Mesothelial cell of epicardium (in vitro differentiated cells): ENCODE results near the gene DHRS7B. TPM values are rescaled to one million over a fixed set of nuclear protein-coding genes. Genes with fewer than 3 reads are reported as not detected.

ENCODE experiments used
- DNase-seq, 2 experiments: peaks; one replicate each; pipeline ENCODE4 v3.0.0; 2021; ENCODE audit warnings: low spot score in 2 of 2; ENCODE audit not compliant: unreplicated experiment in 2 of 2
- H3K27ac Mint-ChIP-seq: 2 replicates; pipeline ENCODE4 v1.8.0; 2021; ENCODE audit warnings: mixed read lengths
- H3K27me3 Mint-ChIP-seq: 2 replicates; pipeline ENCODE4 v1.8.0; 2021; ENCODE audit warnings: low read depth, mixed read lengths
- H3K36me3 Mint-ChIP-seq: 2 replicates; pipeline ENCODE4 v1.8.0; 2021; ENCODE audit warnings: mixed read lengths
- H3K4me1 Mint-ChIP-seq: 2 replicates; pipeline ENCODE4 v1.8.0; 2021; ENCODE audit warnings: mixed read lengths
- H3K4me3 Mint-ChIP-seq: 2 replicates; pipeline ENCODE4 v1.8.0; 2021; ENCODE audit warnings: mild to moderate bottlenecking, moderate library complexity, mixed read lengths
- H3K9me3 Mint-ChIP-seq: 2 replicates; pipeline ENCODE4 v1.8.0; 2021; ENCODE audit warnings: mixed read lengths
- total RNA-seq: library from RNA; stranded (reverse); gene quantifications from 3 replicates; pipeline ENCODE4 v1.2.1, GENCODE V29; 2021
- TF ChIP-seq, protein P1 (sequence below): fragments of 200-600 bp; sonication (generic); IDR thresholded peaks from one replicate; pipeline ENCODE4 v1.5.0; 2021; ENCODE audit warnings: antibody characterized with exemption; ENCODE audit not compliant: unreplicated experiment

The DHRS7B gene
- total RNA-seq, 1 donor from 2014 or later: 19.8 TPM

DNA sequence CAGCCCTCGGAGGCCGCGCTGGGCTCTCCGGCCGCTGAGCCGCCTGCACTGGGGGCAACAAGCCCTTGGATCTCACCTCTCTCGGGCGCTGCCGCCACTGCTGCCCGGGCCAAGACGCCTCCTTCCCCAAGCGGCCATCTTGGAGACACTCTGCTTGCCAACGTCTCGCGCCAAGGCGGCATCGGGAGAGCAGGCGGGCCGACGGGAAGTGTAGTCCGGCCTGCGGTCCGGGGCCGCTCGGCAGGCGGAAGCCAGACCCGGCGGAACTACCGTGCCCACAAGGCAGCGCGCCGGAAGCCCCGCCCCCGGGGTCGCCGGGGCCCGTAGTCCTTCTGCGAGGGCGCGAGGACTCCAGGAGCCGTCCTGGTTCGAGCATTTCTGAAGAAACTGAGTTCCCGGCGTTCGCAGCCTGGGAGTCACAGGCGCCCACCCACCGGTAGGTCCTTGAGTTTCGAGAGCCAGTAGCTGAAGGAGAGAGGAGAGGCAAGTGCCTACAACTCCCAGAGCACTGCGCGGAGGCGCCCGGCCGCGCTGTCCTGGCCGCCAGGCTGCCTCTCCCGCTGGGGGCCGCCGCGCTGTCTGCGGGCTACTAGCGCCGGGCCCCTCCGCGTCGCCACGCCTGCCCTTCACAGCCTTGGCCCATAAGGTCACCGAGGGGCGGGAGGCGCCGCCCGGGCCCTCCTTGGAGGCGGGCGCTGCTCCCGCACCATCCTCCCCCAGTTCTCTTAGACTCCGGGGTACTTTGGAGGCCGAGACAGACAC, 87.4 kb downstream of the DHRS7B start, which contains the start of gene TMEM11:
TSS of gene TMEM11 (minus strand) at position 147 of the 762 bp plus-strand sequence. CDS start at position 138, 9 bp downstream.
- Mint-ChIP-seq H3K9me3 (no peaks in the 10 kb centered on the region), H3K36me3 (no peaks in the 10 kb centered on the region), H3K4me1 (peaks cover 35% of the 10 kb centered on the region), H3K4me3 (peak within 1 kb of the TSS; percentile 92), H3K27ac (peak within 1 kb of the TSS; percentile 98), H3K27me3 (no peaks in the 10 kb centered on the region)
- peak; percentile 90 to 96 for DNase-seq
- TF ChIP-seq, protein P1, sequence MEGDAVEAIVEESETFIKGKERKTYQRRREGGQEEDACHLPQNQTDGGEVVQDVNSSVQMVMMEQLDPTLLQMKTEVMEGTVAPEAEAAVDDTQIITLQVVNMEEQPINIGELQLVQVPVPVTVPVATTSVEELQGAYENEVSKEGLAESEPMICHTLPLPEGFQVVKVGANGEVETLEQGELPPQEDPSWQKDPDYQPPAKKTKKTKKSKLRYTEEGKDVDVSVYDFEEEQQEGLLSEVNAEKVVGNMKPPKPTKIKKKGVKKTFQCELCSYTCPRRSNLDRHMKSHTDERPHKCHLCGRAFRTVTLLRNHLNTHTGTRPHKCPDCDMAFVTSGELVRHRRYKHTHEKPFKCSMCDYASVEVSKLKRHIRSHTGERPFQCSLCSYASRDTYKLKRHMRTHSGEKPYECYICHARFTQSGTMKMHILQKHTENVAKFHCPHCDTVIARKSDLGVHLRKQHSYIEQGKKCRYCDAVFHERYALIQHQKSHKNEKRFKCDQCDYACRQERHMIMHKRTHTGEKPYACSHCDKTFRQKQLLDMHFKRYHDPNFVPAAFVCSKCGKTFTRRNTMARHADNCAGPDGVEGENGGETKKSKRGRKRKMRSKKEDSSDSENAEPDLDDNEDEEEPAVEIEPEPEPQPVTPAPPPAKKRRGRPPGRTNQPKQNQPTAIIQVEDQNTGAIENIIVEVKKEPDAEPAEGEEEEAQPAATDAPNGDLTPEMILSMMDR: no peak

GRCh38 chr17:21214777-21215541, 88.2 kb downstream of the DHRS7B start:
- DNase-seq: peak in 1 of 2 experiments; percentile 50
- TF ChIP-seq, protein P1: no peak
- H3K36me3 Mint-ChIP-seq: no peaks in the 10 kb centered on the region
- no peaks in the 10 kb centered on the region for H3K9me3 Mint-ChIP-seq
- peak overlapping the region; percentile 88 for H3K27ac Mint-ChIP-seq
- peaks cover 35% of the 10 kb centered on the region for H3K4me1 Mint-ChIP-seq
- peak overlapping the region; percentile 92 for H3K4me3 Mint-ChIP-seq
- no peaks in the 10 kb centered on the region for H3K27me3 Mint-ChIP-seq

DNA sequence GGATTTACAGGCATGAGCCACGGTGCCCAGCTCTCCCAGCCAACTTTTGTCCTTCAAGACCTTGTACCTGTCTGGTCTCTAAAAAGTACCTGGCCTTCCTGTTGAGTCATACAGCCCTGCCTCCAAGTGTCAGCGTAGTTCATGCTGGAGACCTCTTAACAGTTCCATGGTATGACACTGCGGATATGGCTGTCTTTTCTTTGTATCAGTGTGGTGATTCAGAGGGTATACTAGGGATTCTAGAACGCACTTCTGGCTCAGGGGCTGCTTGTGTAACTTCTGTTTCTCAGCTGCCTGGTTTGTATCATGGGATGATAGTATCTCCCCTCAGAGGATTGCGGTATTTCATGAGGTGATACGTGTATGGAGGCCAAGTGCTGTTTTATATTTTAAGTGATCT, 89.2 kb downstream of the DHRS7B start:
- Mint-ChIP-seq H3K27me3 (no peaks in the 10 kb centered on the region), H3K4me1 (peaks cover 35% of the 10 kb centered on the region), H3K36me3 (no peaks in the 10 kb centered on the region), H3K9me3 (no peaks in the 10 kb centered on the region), H3K4me3 (peak overlapping the region; percentile 92), H3K27ac (peak overlapping the region; percentile 36)
- no peak for DNase-seq
- TF ChIP-seq, protein P1: no peak

- Mint-ChIP-seq H3K4me1 (peaks cover 25% of the 10 kb centered on the region), H3K4me3 (no peak overlapping the region), H3K27me3 (no peaks in the 10 kb centered on the region), H3K27ac (no peak overlapping the region), H3K36me3 (peaks cover 13% of the 10 kb centered on the region), H3K9me3 (peaks cover 5% of the 10 kb centered on the region)
- DNase-seq: no peak
- TF ChIP-seq, protein P1: no peak
Observed at GRCh38 chr17:21217346-21217745, 90.6 kb downstream of the DHRS7B start.

DNA sequence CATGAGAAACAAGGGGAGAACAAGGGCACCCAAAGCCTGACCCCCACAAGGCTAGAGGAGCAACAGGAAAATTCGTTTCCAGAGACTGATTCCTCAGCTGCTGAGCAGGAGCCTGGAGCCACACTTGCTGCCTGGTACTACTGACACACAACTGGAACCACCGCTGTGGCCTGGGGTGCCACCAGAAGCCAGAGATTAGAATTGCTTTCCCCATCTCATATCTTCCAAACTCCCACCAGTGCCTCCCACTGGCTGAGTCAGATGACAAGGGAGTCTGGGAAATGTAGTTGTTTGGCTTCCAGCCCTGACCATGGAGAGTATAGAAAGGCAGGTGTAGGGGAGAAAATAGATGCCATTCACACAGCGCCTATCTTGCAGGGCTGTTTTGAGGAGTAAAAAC, 91.3 kb downstream of the DHRS7B start:
- TF ChIP-seq, protein P1: no peak
- Mint-ChIP-seq H3K27me3 (no peaks in the 10 kb centered on the region), H3K4me3 (no peak overlapping the region), H3K27ac (peak overlapping the region; percentile 12), H3K36me3 (peaks cover 15% of the 10 kb centered on the region), H3K4me1 (peaks cover 18% of the 10 kb centered on the region), H3K9me3 (peaks cover 5% of the 10 kb centered on the region)
- no peak for DNase-seq
